Heart left ventricle (tissue), 16 donors: ENCODE data around the gene HCFC2. TPM values are rescaled to one million over a fixed set of nuclear protein-coding genes. Genes with fewer than 3 reads are reported as not detected.

ENCODE experiments used
- ATAC-seq, 4 donors: fragments of 200-7000 bp; cut with Tn5 transposase; one replicate each; pipeline ENCODE4 v1.9.1; 2020 to 2022; ENCODE audit warnings: moderate library complexity in 4 of 4, mild to moderate bottlenecking in 3 of 4, moderate number of reproducible peaks in 1 of 4
- DNase-seq, 5 donors: peaks; one replicate each; pipeline ENCODE4 v3.0.0-alpha.2; 2020
- H3K27ac ChIP-seq, 12 donors: fragments of 200-600 bp; sonication (generic) in 4 of 12; one replicate each; pipeline versions ENCODE4 v1.5.0 to v1.8.0; 2016 to 2022; ENCODE audit warnings: mild to moderate bottlenecking in 2 of 12
- H3K27me3 ChIP-seq, 9 donors: fragments of 200-600 bp; sonication (generic) in 2 of 9; one replicate each; pipeline versions ENCODE4 v1.5.1 to v1.8.0; 2016 to 2022; ENCODE audit warnings: mild to moderate bottlenecking in 3 of 9
- H3K36me3 ChIP-seq, 9 donors: fragments of 200-600 bp; sonication (generic) in 2 of 9; one replicate each; pipeline versions ENCODE4 v1.5.0 to v1.8.0; 2018 to 2022; ENCODE audit warnings: mild to moderate bottlenecking in 2 of 9
- H3K4me1 ChIP-seq, 12 donors: fragments of 200-600 bp; sonication (generic) in 4 of 12; one replicate each; pipeline versions ENCODE4 v1.5.0 to v1.8.0; 2016 to 2022; ENCODE audit warnings: mild to moderate bottlenecking in 3 of 12
- H3K4me3 ChIP-seq, 12 donors: fragments of 200-600 bp; sonication (generic) in 4 of 12; one replicate each; pipeline versions ENCODE4 v1.5.0 to v1.8.0; 2017 to 2022; ENCODE audit warnings: mild to moderate bottlenecking in 9 of 12, moderate library complexity in 4 of 12
- H3K9me3 ChIP-seq, 12 donors: fragments of 200-600 bp; sonication (generic) in 4 of 12; one replicate each; pipeline versions ENCODE4 v1.5.0 to v1.8.0; 2016 to 2022; ENCODE audit warnings: mild to moderate bottlenecking in 1 of 12
- POLR2A ChIP-seq, 2 donors: fragments of 450-650 bp; IDR thresholded peaks; one replicate each; pipeline ENCODE4 v1.6.1; 2017; ENCODE audit warnings: antibody characterized with exemption in 2 of 2, mild to moderate bottlenecking in 2 of 2, moderate library complexity in 2 of 2
- WGBS, 4 donors: extraction: QIAGEN DNeasy Blood & Tissue Kit in 2 of 4; methylation state at CpG; one replicate each; pipeline versions ENCODE4 v1.1.5 to v1.1.7; 2013 to 2018; 5-methylcytosine and 5-hydroxymethylcytosine counted together
- intact Hi-C, 10 donors: fragments of 100-400 bp; cut with DNase I; formaldehyde crosslinking; loops; one replicate each; pipeline versions ENCODE4 v1.11.1 to v1.14.2; 2022
- polyA plus RNA-seq, 2 donors: library from polyadenylated mRNA; stranded (reverse); fragments of 200-250 nt; gene quantifications; one replicate each; pipeline ENCODE4 v1.2.3, GENCODE V29; 2013
- total RNA-seq, 9 donors: library from RNA; depleted of rRNA in 2 of 9; stranded (reverse); fragments of >200 nt in 2 of 9; fragmentation: NEBNext Ultra II Directional in 3 of 9; extraction: Animal tissue kit (Norgen Biotek cat#: 25700) in 3 of 9; gene quantifications; one replicate each; pipeline versions ENCODE4 v1.1.0 to v1.2.4, GENCODE V29; 2016 to 2023
- TF ChIP-seq, protein P1 (sequence below), 12 donors: fragments of 200-600 bp; sonication (generic) in 4 of 12; IDR thresholded peaks; one replicate each; pipeline versions ENCODE4 v1.5.0 to v1.8.0; 2018 to 2022; ENCODE audit warnings: antibody characterized with exemption in 12 of 12, mild to moderate bottlenecking in 5 of 12
- donor health status: ischemic (EF 13 %, LVEDD 7.1; RV severe dilation, severe dysfunction).
- donor health status: healthy with polysubstance abuse.
- donor health status: DM: no; HTN: yes; CAD: no.
- donor health status: DM: no; HTN: no; CAD: no.
- donor health status: ischemic (EF 25% LVEDD 6.9; RV normal size, moderate dysfunction).
- donor health status: ischemic (EF 25% LVEDD 5.7; RV mildly dilated, moderate dysfunction).
- donor health status: healthy.
- donor health status: DM: yes; HTN: yes; CAD: no.
- donor health status: ischemic (EF 35%, LVEDD 5.7; RV mildly dilated, moderate dysfunction).
- donor health status: nonischemic (EF 11% LVEDD 7.7; RV severe dilation, severe dysfunction).
- donor health status: DM: yes; HTN: yes; CAD: no.
- donor health status: PGD.
- donor health status: ischemic (EF 29% LVEDD 5.4; RV normal size, mild dysfunction).
- donor health status: nonischemic (EF 23%, LVEDD 6.1; RV moderate dilation, normal function).

The HCFC2 gene
- total and polyA plus RNA-seq, 11 donors, result 4.8 to 14.0 (median 9.0) TPM

DNA sequence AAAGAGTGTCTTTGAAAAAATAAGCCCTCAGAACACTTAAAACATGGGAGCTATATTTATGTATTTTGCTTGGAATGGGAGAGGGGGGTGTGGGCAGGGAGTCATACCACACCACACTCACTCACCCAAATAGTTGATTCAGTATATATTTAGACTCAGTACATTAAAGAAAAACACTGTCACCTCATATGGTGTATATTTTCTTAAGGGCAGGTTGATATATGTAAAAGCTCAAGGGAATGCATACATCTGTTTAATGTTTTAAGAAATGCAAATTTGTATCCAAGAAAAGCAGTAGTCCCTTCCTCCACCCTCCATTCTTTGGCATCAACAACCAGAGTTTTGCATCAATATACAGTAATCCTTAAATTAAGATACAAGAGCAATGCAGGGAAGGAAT, 72.2 kb downstream of the HCFC2 start:
- H3K36me3 ChIP-seq, result peaks cover 0 to 36% (median 22%) of the 10 kb centered on the region in 9 donors
- peaks cover 0 to 63% (median 43%) of the 10 kb centered on the region in 12 donors for H3K4me1 ChIP-seq
- peak overlapping the region in 10 of 12 donors; percentile 69 to 96 (median 82) for H3K4me3 ChIP-seq
- H3K9me3 ChIP-seq, result no peaks in the 10 kb centered on the region
- ATAC-seq (no peak), DNase-seq (no peak)
- TF ChIP-seq POLR2A (IDR thresholded peaks at IDR 0.05), result no peak
- TF ChIP-seq, protein P1, sequence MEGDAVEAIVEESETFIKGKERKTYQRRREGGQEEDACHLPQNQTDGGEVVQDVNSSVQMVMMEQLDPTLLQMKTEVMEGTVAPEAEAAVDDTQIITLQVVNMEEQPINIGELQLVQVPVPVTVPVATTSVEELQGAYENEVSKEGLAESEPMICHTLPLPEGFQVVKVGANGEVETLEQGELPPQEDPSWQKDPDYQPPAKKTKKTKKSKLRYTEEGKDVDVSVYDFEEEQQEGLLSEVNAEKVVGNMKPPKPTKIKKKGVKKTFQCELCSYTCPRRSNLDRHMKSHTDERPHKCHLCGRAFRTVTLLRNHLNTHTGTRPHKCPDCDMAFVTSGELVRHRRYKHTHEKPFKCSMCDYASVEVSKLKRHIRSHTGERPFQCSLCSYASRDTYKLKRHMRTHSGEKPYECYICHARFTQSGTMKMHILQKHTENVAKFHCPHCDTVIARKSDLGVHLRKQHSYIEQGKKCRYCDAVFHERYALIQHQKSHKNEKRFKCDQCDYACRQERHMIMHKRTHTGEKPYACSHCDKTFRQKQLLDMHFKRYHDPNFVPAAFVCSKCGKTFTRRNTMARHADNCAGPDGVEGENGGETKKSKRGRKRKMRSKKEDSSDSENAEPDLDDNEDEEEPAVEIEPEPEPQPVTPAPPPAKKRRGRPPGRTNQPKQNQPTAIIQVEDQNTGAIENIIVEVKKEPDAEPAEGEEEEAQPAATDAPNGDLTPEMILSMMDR (IDR thresholded peaks at IDR 0.05), result no peak
- no peaks in the 10 kb centered on the region for H3K27me3 ChIP-seq
- H3K27ac ChIP-seq, result peak overlapping the region in 6 of 12 donors; percentile 85 to 93 (median 88)
- intact Hi-C loops, result no loop called here

DNA sequence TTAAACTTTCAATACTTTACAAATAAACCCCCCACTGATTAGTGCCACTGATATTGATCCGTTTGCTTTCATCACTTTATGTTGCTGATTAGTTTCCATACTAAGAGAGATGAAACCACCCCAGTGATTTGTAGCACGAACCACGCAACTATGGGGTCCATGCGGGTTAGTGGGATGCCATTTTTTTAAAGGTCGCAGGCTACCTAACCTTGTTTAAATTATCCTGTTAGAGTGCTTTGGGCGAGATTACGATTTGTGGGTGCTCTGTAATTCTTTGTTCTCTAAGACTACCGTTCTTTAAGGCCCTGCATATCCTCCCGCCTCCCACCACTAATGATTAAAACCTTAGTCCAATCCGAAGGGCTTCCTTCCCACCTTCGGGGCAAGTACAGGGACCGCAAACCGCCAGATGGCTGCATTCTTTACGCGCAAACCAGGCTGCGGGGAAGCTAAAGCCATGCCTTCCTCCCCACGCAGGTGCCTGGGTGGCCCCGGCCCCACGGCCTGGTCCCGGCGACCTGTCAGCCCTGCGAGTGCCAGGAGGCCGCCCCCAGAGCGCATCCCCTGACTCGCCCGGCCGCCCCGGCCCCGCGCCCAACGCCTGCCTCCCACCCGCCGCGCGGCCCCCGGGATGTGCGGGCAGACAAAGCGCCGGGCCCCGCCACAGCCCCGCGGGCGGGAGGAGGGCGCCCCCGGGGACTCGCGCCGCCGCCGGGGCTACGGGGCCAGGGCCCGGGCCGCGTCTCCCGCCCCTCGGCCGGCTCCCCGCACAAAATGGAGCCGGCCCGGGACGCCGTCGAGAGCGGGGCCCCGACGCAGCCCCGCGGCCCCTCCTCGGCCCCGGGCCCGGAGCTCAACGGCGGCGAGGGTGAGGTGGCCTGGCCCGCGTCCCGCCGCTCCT, 72.9 kb downstream of the HCFC2 start:
- peak in 2 of 4 donors; percentile 3 to 4 for ATAC-seq
- WGBS, 4 donors, result 0 to 2% (median 1%) methylated on average over 22 to 78 of the region's 78 CpGs
- Histone ChIP-seq H3K36me3 (peaks cover 0 to 29% (median 19%) of the 10 kb centered on the region in 9 donors), H3K27me3 (no peaks in the 10 kb centered on the region), H3K27ac (peak overlapping the region; percentile 82 to 93 (median 88)), H3K4me3 (peak overlapping the region; percentile 53 to 96 (median 81)), H3K9me3 (no peaks in the 10 kb centered on the region), H3K4me1 (peaks cover 0 to 56% (median 36%) of the 10 kb centered on the region in 12 donors)
- DNase-seq, result peak; percentile 36 to 78 (median 42)
- intact Hi-C loops, result no loop called here
- TF ChIP-seq, protein P1 (IDR thresholded peaks at IDR 0.05), result no peak
- TF ChIP-seq POLR2A (IDR thresholded peaks at IDR 0.05), result no peak

DNA sequence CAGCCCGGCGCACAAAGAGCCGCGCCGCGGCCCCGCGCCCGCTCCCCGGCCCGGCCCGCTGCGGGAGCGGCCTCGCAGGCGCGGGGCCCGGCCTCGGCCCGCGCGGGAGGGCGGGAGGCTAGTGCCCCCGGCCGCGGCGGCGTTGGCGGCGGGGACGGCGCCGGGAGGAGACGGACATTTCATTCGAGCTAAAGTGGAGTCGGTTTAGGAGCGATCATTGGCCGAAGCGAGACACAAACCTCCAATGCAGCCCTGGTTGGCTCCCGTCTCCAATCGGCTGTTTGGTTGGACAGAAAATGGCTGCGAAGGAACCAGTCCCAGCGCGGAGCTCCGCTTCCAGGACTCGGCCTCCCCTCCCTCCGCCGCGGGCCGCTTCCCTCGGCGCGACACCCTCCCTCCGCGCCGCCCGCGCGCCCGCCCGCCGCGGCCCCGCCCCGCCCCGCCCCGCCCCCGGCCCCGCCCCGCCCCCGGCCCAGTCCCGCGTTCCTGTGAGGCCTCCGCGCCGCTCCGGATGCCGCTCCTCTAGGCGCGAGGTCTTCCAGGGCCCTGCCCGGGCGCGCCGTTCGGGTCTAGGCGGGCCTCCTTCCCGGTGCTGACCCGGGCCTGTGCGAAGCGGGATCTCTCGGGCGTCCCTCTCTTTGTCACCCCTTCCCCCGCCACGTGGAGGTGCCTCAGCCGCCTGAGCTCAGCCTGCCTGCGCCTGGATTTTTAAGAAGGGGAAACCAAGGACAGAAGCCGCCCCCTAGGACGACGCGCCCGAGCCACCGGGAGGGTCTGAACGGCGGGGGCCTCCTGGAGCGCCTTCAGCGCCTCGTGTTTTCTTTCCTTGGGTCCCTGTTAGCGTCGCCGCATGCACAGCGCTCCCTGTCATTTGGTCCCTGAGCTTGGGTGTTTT, 73.8 kb downstream of the HCFC2 start, which contains the start of gene NFYB:
TSS of gene NFYB (minus strand) at position 309 of the 895 bp plus-strand sequence. CDS start 2,757 bp downstream, outside the sequence.
- ATAC-seq, result peak; percentile 94 to 97 (median 95)
- intact Hi-C loops, result loop anchor here in 1 of 10 donors (2.0 kb wide), 1 partner anchor 149 kb away; no protein-coding TSS in a partner anchor

More for the DNA sequence above, 73.8 kb downstream of the HCFC2 start, which contains the start of gene NFYB:
- H3K4me3 ChIP-seq, result peak within 1 kb of the TSS; percentile 53 to 96 (median 81)
- no peaks in the 10 kb centered on the region for H3K27me3 ChIP-seq
- peaks cover 0 to 47% (median 29%) of the 10 kb centered on the region in 12 donors for H3K4me1 ChIP-seq
- peaks cover 0 to 20% (median 10%) of the 10 kb centered on the region in 9 donors for H3K36me3 ChIP-seq
- peak; percentile 95 to 97 (median 96) for DNase-seq
- peak within 1 kb of the TSS; percentile 82 to 93 (median 89) for H3K27ac ChIP-seq
- 3 to 18% (median 5%) methylated on average over 22 to 111 of the region's 111 CpGs for WGBS, 4 donors
- H3K9me3 ChIP-seq, result no peaks in the 10 kb centered on the region
- peak; percentile 11 to 80 for TF ChIP-seq POLR2A (IDR thresholded peaks at IDR 0.05)
- TF ChIP-seq, protein P1 (IDR thresholded peaks at IDR 0.05), result no peak
